Glutamatergic neuron (in vitro differentiated cells): ENCODE data around the gene MGAT5B. TPM values are rescaled to one million over a fixed set of nuclear protein-coding genes. Genes with fewer than 3 reads are reported as not detected.

Experiments used
- DNase-seq: peaks from one replicate; pipeline ENCODE4 v3.0.0; 2022
- H3K27ac Mint-ChIP-seq: one replicate; pipeline ENCODE4 v1.8.0; 2020; ENCODE audit warnings: mild to moderate bottlenecking, mixed read lengths, inconsistent platforms; ENCODE audit not compliant: unreplicated experiment
- H3K27me3 Mint-ChIP-seq: one replicate; pipeline ENCODE4 v1.8.0; 2020; ENCODE audit warnings: mild to moderate bottlenecking, moderate library complexity, mixed read lengths, inconsistent platforms; ENCODE audit not compliant: unreplicated experiment
- H3K36me3 Mint-ChIP-seq: one replicate; pipeline ENCODE4 v1.8.0; 2020; ENCODE audit warnings: mild to moderate bottlenecking, mixed read lengths, inconsistent platforms; ENCODE audit not compliant: unreplicated experiment
- H3K4me1 Mint-ChIP-seq: one replicate; pipeline ENCODE4 v1.8.0; 2020; ENCODE audit warnings: mild to moderate bottlenecking, low read depth, mixed read lengths, inconsistent platforms; ENCODE audit not compliant: unreplicated experiment
- H3K4me3 Mint-ChIP-seq: one replicate; pipeline ENCODE4 v1.8.0; 2020; ENCODE audit warnings: mild to moderate bottlenecking, mixed read lengths, inconsistent platforms; ENCODE audit not compliant: unreplicated experiment
- H3K9me3 Mint-ChIP-seq: one replicate; pipeline ENCODE4 v1.8.0; 2020; ENCODE audit warnings: mild to moderate bottlenecking, moderate library complexity, mixed read lengths, inconsistent platforms; ENCODE audit not compliant: unreplicated experiment
- total RNA-seq: library from RNA; stranded (reverse); fragmentation: NEBNext Ultra II Directional; extraction: Animal tissue kit (Norgen Biotek cat#: 25700); gene quantifications from one replicate; pipeline ENCODE4 v1.2.1, GENCODE V29; 2021; ENCODE audit not compliant: unreplicated experiment
- TF ChIP-seq, protein P1 (sequence below): fragments of 200-600 bp; sonication (generic); IDR thresholded peaks from one replicate; pipeline ENCODE4 v1.5.0; 2021; ENCODE audit not compliant: partially characterized antibody, unreplicated experiment

Gene MGAT5B
- total RNA-seq, 1 donor from 2014 or later, result 22.9 TPM

DNA sequence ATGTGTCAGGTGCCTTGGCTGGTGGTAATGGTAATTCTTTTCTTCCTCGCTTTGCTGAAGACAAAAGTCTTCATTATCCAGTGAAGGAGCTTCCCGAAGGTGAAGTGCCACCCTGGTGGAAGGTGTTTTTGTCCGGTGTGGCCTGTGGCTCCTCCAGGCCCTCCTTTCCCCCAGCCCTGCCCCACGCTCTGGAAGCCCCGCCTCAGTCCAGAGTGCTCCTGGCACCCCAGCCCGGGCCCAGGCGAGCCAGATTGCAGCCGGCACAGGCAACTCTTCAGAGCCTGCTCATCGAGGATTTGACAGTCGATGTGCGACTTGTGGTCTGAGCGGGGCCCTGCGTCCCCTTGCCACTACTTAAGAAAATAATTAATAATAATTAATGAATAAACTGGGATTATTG, 93.7 kb downstream of the MGAT5B start:
- Mint-ChIP-seq H3K9me3 (peaks cover 4% of the 10 kb centered on the region), H3K4me1 (peaks cover 18% of the 10 kb centered on the region), H3K4me3 (no peak overlapping the region), H3K36me3 (no peaks in the 10 kb centered on the region), H3K27ac (no peak overlapping the region), H3K27me3 (peaks cover 2% of the 10 kb centered on the region)
- TF ChIP-seq, protein P1, sequence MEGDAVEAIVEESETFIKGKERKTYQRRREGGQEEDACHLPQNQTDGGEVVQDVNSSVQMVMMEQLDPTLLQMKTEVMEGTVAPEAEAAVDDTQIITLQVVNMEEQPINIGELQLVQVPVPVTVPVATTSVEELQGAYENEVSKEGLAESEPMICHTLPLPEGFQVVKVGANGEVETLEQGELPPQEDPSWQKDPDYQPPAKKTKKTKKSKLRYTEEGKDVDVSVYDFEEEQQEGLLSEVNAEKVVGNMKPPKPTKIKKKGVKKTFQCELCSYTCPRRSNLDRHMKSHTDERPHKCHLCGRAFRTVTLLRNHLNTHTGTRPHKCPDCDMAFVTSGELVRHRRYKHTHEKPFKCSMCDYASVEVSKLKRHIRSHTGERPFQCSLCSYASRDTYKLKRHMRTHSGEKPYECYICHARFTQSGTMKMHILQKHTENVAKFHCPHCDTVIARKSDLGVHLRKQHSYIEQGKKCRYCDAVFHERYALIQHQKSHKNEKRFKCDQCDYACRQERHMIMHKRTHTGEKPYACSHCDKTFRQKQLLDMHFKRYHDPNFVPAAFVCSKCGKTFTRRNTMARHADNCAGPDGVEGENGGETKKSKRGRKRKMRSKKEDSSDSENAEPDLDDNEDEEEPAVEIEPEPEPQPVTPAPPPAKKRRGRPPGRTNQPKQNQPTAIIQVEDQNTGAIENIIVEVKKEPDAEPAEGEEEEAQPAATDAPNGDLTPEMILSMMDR, result no peak
- no peak for DNase-seq

DNA sequence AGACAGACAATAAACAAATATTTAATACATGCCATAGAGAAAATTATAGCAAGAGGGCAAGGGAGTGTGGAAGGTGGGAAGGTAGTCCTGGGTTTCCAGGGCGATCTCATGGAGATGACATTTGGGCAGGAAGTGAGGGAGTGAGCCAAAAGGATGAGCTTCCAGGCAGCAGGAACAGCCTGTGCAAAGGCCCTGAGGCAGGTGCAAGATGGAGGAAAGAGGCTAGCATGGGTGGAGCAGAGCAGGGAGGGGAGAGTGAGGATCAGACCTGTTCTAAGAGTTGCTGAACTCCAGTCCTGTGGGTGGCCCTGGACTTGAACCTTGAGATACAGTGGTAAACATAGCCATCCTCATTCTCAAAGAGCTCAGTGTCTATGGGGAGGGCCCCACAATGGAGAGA, 94.7 kb downstream of the MGAT5B start:
- H3K4me1 Mint-ChIP-seq, result peaks cover 9% of the 10 kb centered on the region

DNA sequence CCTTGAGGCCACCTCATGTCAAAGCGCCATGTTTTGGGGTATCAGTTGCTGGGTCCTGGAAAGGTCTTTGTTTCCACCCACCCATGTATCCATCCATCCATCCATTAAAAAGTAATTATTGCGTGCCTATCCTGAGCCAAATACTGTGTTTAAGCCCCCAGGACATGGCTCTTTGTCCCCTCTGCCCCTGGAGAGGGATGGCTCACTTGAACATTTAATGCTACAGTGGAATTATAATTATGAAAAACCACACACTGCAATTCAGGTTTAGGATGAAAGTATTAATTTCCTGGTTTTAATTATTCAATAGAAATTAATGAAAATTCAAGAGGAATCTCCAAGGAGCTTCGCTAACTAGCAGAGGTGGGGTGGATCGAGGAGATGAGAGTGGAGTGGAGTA, 97.8 kb downstream of the MGAT5B start:
- peaks cover 6% of the 10 kb centered on the region for H3K9me3 Mint-ChIP-seq
- H3K4me1 Mint-ChIP-seq, result peaks cover 11% of the 10 kb centered on the region
- no peak overlapping the region for H3K4me3 Mint-ChIP-seq
- TF ChIP-seq, protein P1, result no peak
- no peak overlapping the region for H3K27ac Mint-ChIP-seq
- DNase-seq, result no peak
- no peaks in the 10 kb centered on the region for H3K36me3 Mint-ChIP-seq
- H3K27me3 Mint-ChIP-seq, result peaks cover 3% of the 10 kb centered on the region

More for the DNA sequence above, 94.7 kb downstream of the MGAT5B start:
- Mint-ChIP-seq H3K36me3 (no peaks in the 10 kb centered on the region), H3K27ac (no peak overlapping the region), H3K4me3 (no peak overlapping the region), H3K27me3 (peaks cover 3% of the 10 kb centered on the region), H3K9me3 (peaks cover 4% of the 10 kb centered on the region)
- TF ChIP-seq, protein P1, result no peak
- DNase-seq, result no peak

DNA sequence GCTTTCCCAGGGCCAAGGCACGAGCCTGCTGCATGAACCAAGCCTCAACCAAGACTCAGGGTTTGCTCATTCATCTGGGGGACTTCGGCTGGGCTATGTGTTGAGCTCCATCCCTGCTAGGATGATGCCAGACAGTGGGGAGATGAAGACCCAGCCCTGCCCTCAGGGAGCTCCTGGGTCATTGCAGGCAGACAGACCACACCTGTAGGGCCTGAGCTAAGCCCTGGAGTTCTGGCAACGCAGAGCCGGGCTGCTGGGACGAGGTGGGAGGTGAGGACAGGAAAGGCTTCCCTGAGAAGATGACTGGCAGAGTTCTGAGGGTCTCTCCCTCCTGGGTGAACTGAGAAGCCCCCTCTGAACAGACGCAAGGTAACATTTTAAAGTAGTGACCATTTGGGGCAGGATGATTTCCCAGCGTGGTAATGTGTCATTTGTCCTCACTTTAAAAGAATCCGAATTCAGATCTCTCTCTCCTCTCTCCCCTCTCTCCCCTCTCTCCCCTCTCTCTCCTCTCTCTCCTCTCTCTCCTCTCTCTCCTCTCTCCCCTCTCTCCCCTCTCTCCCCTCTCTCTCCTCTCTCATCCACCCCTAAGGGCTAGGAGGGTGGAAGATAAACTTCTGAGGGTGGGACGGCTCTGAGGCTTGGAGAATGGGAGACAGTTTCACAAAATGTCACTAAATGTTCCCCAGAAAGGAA, 98.4 kb downstream of the MGAT5B start:
- Mint-ChIP-seq H3K9me3 (peaks cover 9% of the 10 kb centered on the region), H3K27ac (no peak overlapping the region), H3K36me3 (no peaks in the 10 kb centered on the region), H3K4me3 (no peak overlapping the region), H3K27me3 (peaks cover 3% of the 10 kb centered on the region), H3K4me1 (peaks cover 11% of the 10 kb centered on the region)
- TF ChIP-seq, protein P1, result no peak
- no peak for DNase-seq

DNA sequence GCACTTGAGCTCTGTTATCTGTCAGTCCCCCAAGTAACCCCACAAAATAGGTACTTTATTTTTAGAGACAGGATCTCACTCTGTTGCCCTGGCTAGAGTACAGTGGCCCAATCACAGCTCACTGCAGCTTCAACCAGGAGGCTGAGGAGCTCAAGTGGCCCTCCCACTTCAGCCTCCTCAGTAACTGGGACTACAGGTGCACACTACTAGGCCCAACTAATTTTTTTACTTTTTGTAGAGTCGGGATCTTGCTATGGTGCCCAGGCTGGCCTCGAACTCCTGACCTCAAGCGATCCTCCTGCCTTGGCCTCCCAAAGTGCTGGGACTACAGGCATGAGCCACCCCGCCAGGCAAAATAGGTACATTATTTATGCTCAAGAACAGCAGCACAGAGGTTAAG, 99.6 kb downstream of the MGAT5B start:
- Mint-ChIP-seq H3K4me1 (peaks cover 21% of the 10 kb centered on the region), H3K9me3 (peaks cover 10% of the 10 kb centered on the region), H3K27ac (no peak overlapping the region), H3K27me3 (peaks cover 1% of the 10 kb centered on the region), H3K36me3 (no peaks in the 10 kb centered on the region), H3K4me3 (no peak overlapping the region)
- no peak for DNase-seq
- TF ChIP-seq, protein P1, result no peak
